ENCODE results near the gene LYSMD4.

The LYSMD4 gene

DNA sequence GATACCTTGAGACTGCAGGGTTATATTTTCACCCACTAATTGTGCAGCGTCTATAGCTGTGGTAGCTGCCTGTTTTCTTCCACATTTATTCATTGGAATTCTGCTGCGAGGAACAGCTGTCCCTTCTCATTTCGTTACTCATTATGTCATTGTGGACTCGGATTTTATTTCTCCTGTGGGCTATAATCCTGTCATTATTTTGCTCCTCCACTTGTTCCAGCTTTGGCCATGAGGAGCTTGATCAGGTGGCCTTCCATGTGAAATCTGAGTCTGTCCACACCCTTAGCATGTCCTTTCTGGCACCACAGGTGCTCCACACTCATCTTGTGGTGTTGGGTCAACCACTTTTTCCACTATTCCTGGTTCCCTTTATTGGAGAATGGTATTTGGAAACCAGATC lies 14.8 kb downstream of the LYSMD4 start:
- TF ChIP-seq, protein P1, sequence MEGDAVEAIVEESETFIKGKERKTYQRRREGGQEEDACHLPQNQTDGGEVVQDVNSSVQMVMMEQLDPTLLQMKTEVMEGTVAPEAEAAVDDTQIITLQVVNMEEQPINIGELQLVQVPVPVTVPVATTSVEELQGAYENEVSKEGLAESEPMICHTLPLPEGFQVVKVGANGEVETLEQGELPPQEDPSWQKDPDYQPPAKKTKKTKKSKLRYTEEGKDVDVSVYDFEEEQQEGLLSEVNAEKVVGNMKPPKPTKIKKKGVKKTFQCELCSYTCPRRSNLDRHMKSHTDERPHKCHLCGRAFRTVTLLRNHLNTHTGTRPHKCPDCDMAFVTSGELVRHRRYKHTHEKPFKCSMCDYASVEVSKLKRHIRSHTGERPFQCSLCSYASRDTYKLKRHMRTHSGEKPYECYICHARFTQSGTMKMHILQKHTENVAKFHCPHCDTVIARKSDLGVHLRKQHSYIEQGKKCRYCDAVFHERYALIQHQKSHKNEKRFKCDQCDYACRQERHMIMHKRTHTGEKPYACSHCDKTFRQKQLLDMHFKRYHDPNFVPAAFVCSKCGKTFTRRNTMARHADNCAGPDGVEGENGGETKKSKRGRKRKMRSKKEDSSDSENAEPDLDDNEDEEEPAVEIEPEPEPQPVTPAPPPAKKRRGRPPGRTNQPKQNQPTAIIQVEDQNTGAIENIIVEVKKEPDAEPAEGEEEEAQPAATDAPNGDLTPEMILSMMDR (conservative IDR thresholded peaks at IDR 0.05; ENCODE audit: control insufficient read depth, insufficient read depth, low read depth, low read length): no peak
- no peak for DNase-seq (ENCODE audit: low read depth)

GRCh38 chr15:99717161-99718009 lies 15.9 kb downstream of the LYSMD4 start:
- TF ChIP-seq, protein P1 (conservative IDR thresholded peaks at IDR 0.05; ENCODE audit: control insufficient read depth, insufficient read depth, low read depth, low read length): no peak
- H3K4me3 ChIP-seq (ENCODE audit: control insufficient read depth, low read depth, low read length): no peak overlapping the region
- DNase-seq (ENCODE audit: low read depth): peak; percentile 45

More for the DNA sequence above, 14.8 kb downstream of the LYSMD4 start:
- no peak overlapping the region for H3K4me3 ChIP-seq (ENCODE audit: control insufficient read depth, low read depth, low read length)

GRCh38 chr15:99716540-99717095 lies 16.6 kb downstream of the LYSMD4 start:
- TF ChIP-seq, protein P1 (conservative IDR thresholded peaks at IDR 0.05; ENCODE audit: control insufficient read depth, insufficient read depth, low read depth, low read length): no peak
- no peak overlapping the region for H3K4me3 ChIP-seq (ENCODE audit: control insufficient read depth, low read depth, low read length)
- no peak for DNase-seq (ENCODE audit: low read depth)

- TF ChIP-seq, protein P1 (conservative IDR thresholded peaks at IDR 0.05; ENCODE audit: control insufficient read depth, insufficient read depth, low read depth, low read length): no peak
- no peak overlapping the region for H3K4me3 ChIP-seq (ENCODE audit: control insufficient read depth, low read depth, low read length)
- no peak for DNase-seq (ENCODE audit: low read depth)
These were observed 20.8 kb downstream of the LYSMD4 start for GRCh38 chr15:99712415-99712814.

DNA sequence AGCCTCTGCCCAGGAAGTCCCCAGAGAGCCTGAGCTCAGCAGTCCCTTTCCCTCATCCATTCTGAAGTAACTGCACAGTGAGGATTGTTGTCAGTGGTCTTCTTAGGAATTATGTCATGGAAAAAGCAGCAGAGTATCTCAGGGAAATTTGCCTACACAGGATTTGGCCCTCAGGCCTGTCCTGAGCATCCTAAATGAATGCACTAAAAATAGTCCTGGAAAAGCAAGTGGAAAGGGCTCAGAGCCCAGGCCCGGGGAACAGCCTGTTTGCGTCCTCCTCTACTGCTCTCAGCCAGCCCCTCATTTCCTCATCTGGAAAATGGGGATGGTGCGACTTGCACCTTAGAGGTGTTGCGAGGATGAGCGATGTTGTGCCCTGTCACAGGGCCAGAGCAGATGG lies 21.6 kb downstream of the LYSMD4 start:
- peak; percentile 40 for DNase-seq (ENCODE audit: low read depth)
- TF ChIP-seq, protein P1 (conservative IDR thresholded peaks at IDR 0.05; ENCODE audit: control insufficient read depth, insufficient read depth, low read depth, low read length): no peak
- H3K4me3 ChIP-seq (ENCODE audit: control insufficient read depth, low read depth, low read length): no peak overlapping the region

DNA sequence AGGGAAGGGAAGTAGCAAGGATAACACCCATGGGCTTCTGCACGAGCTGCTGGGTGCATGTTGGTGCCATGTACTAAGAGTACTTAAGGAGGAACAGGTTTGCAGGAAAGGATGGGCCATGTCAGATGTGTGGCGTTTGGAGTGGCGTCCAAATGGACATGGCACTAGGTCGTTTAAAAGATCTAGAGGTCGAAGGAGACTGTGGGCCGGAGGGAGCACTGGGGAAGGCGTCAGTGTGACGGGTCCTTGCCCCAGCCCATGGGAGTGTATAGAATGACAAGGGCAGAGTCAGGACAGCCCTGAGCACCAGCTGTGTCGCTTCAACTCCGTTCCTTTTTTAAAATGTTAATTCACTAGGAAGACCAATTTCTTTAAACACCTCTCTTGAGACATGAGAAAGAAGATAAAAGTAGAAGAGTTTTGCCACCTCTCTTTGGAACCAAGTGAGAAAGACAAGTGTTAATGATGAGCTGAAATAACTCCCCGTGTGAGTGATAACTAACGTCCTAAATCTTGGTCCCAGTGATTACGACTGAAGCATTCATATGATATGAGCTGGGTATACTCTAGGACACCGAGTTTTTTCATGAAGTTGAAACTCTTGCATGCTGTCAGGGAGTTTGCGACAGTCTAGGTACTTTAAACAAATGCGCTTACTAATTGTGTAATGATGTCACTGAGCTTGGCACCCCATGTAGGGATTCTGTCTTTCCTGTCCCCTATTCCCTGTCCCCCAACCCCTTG lies 23.8 kb downstream of the LYSMD4 start:
- no peak overlapping the region for H3K4me3 ChIP-seq (ENCODE audit: control insufficient read depth, low read depth, low read length)
- TF ChIP-seq, protein P1 (conservative IDR thresholded peaks at IDR 0.05; ENCODE audit: control insufficient read depth, insufficient read depth, low read depth, low read length): no peak
- DNase-seq (ENCODE audit: low read depth): no peak

Data from fibroblast of mammary gland (primary cell).